NCI-H345 treated with DMSO at 0.1 percent for 48 hours (cell line): ENCODE data around the gene TMEM53.

Source experiments
- DNase-seq: peaks from one replicate; lab custom pipeline; 2025; ENCODE audit not compliant: unreplicated experiment; lab: John Stamatoyannopoulos, UW

Gene TMEM53

DNA sequence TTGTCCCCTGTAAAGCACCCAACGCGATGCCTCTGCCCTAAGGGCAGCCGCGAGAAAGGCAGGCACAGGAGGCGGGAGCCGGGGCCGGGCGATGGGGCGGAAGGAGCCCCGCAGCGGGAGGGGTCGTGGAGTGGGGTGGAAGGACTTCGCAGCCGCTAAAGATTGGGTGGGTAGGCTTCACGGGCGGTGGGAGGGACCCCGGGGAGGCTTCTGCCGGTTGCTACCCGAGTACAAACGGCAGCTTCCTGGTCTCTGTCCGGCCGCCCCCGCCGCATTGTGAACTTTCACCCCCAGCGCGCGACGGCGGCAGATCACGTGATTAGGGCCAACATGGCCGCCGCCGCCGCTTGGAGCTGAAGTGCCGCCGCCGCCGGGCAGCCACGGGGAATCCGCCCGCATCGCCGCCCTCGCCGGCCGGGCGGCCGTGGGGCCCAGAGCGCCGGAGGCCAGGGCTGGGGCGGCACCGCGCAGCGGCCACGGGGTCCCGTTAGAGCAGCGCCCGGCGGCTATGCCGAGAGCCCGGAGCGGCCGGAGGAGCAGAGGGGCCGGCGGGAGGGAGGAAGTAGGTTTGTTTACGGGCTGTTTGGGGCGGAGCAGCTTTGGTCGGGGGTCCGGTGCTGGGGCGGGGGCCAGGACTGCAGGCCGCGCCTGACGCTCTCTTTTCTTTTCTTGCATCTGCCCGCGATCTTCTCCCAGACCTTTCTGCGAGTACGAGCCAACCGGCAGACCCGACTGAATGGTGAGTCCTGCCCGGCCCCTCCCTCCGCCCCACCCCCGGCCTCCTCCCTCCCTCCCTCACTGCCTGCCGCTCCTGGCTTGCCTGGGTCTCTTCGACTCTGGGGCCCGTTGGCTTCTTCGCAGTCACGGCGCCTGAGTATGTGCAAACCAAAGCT, 42.4 kb downstream of the TMEM53 start:
- DNase-seq: peak; percentile 72

DNA sequence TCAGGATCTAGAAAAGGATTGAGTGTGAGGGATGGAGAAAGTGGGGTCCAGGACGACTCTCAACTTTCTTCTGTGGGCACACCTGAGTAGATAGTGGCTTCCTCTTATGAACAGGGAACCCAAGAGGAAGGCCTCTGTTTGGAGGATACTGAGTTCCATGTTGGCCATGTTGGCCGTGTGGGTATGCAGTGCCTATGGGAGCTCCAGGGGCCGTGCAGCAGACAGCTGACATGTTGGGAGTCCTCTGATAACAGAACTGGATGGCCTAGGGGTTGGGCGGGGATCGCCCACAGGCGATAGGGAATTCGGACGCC, 43.0 kb downstream of the TMEM53 start:
- no peak for DNase-seq

DNA sequence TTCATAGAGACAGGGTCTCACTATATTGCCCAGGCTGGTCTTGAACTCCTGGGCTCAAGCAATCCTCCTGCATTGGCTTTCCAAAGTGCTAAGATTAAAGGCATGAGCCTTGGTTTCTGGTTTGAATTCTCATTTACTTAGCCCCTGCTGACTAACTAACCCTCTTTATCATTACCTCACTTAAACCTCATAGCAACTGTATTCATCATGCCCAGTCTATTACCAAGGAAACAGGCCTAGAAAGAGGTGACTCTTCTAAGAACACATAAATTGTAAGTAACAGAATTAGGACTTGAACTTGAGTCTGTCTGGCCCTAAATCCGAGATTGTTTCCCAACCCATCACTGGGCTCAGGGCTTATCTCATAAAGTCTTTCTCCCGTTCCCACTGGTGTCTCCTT, 44.2 kb downstream of the TMEM53 start:
- no peak for DNase-seq

DNA sequence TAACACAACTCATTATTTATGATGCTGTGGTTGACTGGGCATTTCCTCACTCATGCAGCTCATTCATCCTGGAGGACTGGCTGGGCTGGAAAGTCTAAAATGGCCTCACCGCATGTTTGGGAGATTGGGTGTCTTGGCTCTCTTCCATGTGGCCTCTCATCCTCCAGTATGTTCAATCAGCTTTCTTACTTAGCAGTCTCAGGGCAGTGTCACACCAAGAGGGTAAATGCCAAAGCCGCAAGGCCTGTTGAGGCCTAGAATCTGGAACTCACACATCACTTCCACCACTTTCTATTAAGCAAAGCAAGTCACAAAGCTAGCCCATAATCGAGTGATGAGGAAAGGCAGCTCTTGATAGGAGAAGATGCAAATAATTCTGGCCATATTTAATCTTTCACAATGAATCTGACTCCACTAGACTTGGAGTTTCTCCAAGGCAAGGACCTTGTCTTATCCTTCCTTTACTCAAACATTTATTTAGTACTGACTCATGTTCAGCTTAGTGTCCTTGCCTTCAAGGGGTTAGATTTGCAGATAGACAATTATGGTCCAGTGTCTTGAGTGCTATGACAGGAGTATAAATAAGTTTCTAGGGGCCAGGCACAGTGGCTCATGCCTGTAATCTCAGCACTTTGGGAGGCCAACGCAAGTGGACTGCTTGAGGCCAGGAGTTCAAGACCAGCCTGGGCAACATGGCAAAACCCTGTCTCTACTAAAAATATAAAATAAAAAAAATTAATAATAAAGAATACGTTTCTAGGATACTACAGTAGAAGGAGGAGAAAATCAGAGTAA, 45.1 kb downstream of the TMEM53 start:
- DNase-seq: no peak

DNA sequence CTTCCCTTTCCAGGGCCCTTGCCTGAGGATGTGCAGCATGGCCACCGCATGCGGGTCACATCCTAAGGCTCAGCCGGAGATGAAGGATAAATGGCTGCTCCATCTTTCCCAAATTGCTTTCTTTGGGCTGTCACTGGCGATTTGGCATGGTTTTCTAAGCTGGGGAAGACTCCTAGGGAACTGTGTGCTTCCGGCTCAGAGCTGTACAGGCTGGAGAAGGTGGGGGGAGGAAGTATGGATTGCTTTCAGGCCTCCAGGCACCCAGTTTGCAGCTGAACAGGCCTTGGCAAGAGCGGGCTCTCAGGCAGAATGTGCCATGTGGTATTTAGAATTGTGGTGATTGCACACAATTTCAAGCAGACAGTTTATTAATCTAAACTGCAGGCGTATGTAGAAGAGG, 48.9 kb downstream of the TMEM53 start:
- DNase-seq: no peak

DNA sequence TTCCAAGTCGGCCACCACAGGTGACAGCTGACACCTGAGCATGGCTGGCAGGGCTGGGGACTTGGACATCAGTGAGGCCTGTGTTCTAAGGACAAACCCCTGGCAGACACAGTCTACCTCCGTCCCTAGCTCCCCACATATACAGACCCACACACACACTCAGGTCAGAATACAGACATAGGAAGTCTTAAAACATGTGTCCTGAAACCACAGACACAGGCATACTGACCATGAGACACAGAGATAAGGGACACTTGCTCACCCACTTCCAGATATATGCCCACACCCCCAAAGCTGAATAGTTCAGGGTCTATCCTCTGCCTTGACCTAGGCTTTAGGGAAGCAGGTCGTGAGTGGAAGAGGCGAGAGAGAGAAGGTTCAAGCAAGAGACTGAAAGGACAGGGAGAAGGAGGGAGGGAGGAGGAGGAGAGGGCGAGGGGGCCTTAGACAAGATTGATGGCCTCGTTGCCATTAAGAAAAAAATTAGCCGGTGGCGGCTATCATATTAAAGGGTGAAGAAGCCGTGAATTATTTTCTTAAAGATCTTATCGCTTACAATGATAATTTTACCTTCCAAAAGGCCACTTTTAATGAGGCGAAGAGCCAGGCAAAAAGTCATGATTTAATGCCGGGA, 49.9 kb downstream of the TMEM53 start:
- DNase-seq: no peak

DNA sequence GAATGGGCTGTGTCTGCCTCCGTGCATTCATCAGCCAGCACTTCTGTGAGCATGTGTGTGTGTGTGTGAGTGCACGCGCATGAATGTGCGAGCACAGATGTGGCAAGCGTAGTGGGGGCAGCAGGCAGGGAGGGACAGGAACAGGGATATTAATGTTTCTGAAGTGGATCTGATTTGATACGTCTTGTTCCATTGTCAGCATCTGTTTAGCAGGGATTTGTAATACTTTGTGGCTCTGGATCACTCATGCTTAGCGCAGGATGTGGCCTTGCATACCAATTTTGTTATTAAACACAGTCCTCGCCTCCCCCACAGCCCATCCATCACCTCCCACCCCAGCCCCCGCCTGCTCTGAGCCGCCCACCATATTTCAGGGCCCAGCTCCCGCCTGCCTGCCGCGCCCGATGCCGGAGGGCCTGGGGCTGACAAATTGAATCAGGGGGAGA, 52.4 kb downstream of the TMEM53 start:
- DNase-seq: no peak

DNA sequence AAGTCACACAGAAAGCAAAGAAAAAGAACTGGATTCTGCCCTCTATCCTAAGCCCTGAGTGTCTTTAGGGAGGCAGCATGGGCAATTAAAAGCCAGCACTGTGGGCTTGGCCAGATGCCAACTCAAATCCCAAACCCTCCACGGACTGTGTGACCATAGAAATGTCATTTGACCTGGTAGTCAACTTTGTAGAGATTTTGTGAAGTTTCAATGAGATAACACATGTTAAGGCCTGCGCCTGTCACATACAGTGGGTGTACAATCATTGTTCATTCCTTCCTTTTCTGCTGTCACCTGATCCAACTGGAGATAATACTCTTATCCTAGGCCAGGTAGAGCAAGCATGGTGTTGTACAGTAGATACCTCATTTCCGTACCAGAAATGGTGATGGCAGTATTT, 54.2 kb downstream of the TMEM53 start:
- no peak for DNase-seq

DNA sequence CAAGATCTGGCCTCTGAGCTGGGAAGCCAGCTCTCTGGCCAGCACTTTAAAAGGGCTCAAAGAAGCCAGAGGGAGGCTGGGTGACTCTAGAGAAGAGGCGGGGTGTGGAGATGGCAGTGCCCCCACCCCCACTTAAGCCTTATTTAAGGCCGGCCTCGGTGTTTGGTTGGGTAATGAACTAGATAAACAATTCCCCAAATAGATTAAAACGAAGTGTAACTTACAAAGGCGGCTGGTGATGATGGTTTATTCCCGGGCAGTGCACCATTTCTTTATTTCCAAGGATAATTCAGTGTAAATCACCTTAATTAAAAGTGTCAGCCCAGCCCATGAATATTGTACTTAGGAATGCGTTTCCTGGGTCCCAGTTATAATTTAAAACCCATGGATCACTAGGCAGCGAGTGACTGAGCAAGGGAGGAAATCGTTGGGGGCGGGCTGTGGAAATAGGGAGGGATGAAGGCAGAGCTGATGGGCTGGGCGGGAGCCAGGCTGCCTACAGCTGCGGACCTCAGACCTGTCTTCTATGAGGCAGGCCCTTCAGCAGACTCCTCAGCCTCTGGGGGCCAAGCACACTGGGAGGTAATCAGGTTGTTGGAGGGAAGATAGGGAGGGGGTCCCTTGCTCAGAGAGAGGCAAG, 54.9 kb downstream of the TMEM53 start:
- DNase-seq: no peak

DNA sequence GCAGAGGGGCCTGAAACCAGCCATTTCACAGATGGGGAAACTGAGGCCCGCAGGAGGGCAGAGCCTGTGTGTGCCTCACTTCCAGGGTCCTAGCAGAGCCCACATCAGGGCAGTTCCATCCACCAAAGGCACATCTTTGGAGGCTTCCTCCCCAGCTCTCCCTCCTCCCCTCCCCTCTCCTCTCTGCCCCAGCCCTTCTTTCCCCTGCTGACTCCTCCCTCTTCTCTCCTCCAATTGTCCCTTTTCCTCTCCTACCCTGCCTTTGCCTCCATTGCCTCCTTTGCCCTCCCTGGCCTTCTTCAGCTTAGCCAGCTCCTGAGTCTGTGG, 56.6 kb downstream of the TMEM53 start:
- DNase-seq: no peak

DNA sequence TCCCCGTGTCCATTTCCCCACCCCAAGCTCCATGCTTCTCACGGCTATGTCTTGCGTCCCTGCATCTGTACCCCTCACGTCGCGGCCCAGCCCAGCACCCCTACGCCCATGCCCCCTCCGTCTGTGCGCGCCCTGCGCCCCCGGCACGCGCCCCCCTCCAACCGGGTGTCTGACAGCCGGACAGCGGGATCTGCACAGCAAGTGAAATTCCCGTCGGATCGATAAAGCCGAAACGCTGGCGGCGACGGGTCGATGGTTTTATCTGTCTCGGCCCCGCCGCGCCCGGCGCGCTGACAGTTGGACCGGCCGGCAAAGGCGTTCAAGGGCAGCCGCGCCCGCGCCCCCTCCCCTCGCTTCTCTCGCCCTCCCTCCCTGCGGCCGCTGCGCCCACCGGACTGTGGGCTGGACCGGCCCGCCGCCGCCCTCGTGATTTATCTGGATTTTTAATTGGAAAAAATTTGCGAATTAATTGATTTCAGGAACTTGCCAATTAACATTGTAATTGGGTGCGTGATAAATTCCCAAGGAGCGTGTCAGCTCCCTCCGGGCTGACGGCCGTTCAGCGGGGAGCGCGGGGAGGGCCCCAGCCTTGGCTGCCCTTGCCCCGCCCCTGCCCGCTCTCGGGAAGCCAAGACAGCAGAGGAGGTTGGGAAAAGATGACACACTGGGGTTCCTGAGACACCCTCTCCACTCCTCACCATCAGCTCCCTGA, 57.1 kb downstream of the TMEM53 start:
- DNase-seq: no peak

DNA sequence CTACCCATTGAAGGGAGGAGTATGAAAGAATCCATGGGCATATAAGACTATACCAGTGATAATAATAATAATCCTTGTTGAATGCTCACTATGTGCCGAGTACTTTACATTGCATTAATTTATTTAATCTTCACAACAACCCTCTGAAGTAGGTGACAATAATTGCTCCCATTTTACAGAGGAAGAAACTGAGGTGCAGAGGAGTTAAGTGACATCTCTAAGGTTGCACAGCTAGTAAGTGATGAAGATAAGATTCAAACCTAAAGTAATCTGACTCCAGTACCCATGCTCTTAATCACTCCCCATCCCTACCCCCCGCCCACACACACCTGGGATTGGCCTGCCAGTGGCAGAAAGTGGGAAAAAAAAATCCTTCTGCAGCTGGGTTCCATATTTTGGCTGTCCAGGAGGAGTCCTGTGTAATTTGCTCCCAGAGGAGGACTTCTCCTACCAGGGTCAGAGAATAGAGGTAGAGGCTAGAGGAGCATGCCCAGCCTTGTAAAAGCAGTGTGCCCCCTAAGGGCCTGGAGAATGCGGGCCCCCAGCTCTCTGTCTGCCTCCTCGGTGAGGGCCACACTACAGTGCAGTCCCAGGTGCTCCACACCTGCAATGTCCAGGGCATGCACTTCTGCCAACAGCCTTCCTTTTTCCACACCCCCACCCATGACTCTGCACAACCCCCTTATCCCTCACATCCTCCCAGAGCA, 57.8 kb downstream of the TMEM53 start:
- no peak for DNase-seq

DNA sequence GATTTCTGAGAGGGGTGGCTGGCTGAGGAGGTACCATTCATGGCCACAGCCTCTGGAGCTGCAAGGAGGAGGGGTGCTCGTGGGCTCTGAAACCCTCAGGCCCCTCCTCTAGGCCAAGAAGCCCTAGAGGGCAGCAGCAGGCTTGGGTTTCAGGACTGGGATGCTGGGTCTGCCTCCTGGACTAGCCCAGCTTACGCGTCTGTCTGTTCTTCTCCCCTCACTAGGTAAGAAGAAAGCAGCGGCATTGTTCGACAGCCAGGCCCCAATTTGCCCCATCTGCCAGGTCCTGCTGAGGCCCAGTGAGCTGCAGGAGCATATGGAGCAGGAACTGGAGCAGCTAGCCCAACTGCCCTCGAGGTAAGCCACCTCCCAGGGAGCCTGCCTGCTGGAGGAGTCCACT, 60.3 kb downstream of the TMEM53 start:
- DNase-seq: no peak

DNA sequence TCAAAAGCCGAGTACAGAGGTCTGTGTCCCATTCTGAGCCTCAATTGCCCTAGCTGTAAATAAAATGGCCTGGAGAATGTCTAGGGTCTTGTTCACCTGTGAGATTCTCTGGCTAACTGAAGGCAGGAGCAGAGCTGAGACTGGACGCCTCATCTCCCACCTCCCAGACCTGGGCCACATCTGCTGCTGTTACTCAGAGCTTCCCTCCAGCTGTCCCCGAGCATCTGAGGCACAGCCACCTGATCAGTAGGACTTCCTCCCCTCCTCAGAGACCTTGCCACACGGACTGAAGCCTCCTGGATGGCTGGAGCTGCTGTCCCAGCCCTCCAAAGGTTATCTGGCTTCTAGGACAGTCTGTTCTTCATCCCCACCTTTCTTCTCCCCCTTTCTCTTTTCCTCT, 62.4 kb downstream of the TMEM53 start:
- DNase-seq: no peak

DNA sequence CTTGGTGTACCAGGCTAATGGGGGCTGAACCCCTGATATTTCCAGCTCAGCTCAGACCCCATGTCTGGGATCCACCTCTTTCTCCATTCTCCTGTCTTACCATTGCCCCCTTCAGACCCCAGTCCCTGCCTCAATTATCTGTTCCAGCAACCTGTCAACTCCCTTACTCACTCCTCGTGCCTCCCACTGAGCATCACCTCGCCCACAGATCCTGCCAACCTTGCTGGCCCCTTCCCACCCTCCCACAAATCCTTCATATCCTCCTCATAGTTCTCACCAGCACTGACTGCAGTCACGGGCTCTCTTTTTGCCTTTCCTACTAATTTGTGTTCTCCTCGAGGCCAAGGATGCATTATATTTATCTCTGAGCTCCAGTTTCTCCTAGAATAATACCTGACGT, 62.9 kb downstream of the TMEM53 start:
- DNase-seq: no peak

DNA sequence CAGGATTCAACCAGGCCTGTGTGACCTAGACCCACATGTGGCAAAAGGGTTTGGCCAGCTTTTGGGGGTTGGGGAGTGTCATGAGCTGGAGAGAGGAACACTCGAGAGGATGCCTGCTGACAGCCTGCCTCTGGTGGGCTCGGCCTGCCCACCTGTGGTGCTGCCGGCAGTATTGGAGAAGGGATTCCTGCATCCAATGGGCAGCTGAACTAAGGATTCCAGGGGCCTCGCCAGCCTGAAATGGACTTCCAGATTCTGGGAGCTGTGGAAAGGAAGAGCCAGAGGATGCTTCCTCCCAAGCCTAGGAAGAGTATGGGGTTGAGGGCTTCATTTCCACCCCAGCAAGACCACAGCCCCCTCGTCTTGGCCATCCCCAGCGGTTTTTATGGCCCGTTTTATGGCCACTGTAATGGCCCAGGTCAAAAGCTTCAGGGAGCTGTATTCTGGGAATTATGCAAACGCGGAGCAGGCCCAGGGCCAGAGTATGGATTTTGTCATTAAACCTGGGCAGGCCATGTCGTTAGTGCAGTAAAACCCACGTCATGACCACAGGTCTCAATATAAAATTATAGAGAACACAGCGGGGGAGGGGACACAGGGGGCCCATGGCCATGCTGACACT, 63.6 kb downstream of the TMEM53 start:
- DNase-seq: no peak

DNA sequence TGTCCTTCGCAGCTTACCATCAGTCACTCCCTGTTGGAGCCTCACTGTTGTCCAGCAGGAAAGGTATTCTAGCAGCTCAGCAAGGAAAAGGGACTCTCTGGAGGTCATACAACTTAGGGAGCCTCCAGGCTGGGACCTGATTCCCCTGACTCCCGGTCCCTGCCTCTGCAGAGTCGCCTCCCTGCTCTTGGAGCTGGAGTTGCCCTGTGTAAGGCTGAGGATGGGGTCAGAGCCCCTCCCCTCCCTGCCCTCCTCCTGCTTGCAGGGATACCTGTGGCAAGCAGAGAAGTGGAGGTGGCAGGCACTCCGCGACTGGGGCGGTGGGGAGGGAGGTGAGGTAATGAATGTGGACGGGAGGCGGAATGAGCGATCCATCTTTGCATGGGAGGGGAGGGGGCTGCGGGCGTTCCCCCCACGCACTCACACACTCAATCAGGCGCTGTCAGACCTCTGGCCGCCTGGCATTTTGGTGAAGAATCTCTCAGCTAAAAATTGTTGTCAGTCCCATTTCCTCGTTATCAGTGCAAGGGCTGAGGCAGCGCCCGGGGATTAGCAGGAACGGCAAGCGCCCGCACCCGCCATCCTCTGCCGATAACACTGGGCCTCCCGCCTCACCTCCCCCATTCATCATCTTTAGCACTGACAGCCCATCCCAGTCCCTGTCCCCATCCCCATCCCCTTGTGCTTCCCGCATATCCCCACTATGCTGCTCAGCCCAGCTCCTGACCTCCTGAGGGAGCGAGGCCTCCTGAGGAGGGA, 64.3 kb downstream of the TMEM53 start:
- DNase-seq: no peak

DNA sequence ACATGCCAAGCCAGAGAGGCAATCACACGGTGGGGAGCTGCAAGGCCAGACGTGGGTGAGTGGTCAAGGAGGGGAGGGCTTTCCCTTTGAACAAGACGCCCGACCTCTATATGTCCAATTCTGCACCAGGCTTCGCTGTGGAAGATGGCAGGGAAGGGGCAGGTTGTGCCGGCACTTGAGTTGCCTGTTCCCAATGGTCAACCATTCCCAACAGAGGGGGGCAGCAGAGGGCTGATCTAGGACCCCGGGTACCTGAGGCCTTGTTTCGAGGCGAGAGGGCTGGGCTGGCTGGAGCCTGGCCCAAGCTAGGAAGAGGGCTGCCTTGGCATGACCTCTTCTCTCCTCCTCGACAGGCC, 64.9 kb downstream of the TMEM53 start:
- DNase-seq: no peak

DNA sequence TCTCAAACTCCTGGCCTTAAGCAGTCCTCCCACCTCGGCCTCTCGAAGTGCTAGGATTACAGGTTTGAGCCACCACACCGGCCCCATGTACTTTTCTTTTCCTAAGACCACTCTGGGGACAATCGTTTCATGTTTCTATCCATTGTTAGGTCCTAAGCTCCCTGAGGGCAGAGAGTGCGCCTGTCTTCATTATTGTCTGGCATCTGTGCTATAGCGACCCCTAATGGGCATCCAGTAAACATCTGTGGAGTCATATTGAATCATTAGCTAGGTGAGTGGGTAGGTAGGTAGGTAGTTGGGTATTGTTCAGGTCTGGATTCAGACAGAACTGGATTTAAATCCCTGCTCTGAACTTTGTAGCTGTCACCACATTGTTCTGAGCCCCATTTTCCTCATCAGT, 66.1 kb downstream of the TMEM53 start:
- no peak for DNase-seq
